Endodermal cell (in vitro differentiated cells): ENCODE data around the gene FAM149B1. TPM values are rescaled to one million over a fixed set of nuclear protein-coding genes. Genes with fewer than 3 reads are reported as not detected.

Experiments
- DNase-seq: peaks from one replicate; pipeline ENCODE4 v3.0.0-alpha.2; 2017
- H3K27ac ChIP-seq: 2 replicates; pipeline ENCODE4 v1.5.1; 2013; ENCODE audit warnings: mild to moderate bottlenecking, low read depth, low read length, moderate library complexity
- H3K27me3 ChIP-seq: 2 replicates; pipeline ENCODE4 v1.6.1; 2013; ENCODE audit warnings: mild to moderate bottlenecking, low read length, moderate library complexity; ENCODE audit not compliant: insufficient read depth, control insufficient read depth, poor library complexity, severe bottlenecking
- H3K36me3 ChIP-seq: 2 replicates; pipeline ENCODE4 v1.7.0; 2013; ENCODE audit warnings: mild to moderate bottlenecking, low read length, moderate library complexity; ENCODE audit not compliant: control insufficient read depth, insufficient read depth
- H3K4me1 ChIP-seq: one replicate; pipeline ENCODE4 v1.7.0; 2013; ENCODE audit warnings: low read length; ENCODE audit not compliant: control insufficient read depth, insufficient read depth
- H3K4me3 ChIP-seq: 2 replicates; pipeline ENCODE4 v1.5.1; 2013; ENCODE audit warnings: mild to moderate bottlenecking, low read length, moderate library complexity
- H3K9ac ChIP-seq: 2 replicates; pipeline ENCODE4 v1.6.1; 2013; ENCODE audit warnings: mild to moderate bottlenecking, low read length, moderate library complexity; ENCODE audit not compliant: poor library complexity, severe bottlenecking; ENCODE audit errors: extremely low read depth
- H3K9me3 ChIP-seq: 2 replicates; pipeline ENCODE4 v1.6.1; 2013; ENCODE audit warnings: mild to moderate bottlenecking, low read length, moderate library complexity; ENCODE audit not compliant: control insufficient read depth
- H3K27ac Mint-ChIP-seq: 2 replicates; pipeline ENCODE4 v1.8.0; 2020; ENCODE audit warnings: mixed read lengths
- H3K27me3 Mint-ChIP-seq: 2 replicates; pipeline ENCODE4 v1.8.0; 2021; ENCODE audit warnings: mild to moderate bottlenecking, mixed read lengths; ENCODE audit not compliant: insufficient read depth
- H3K36me3 Mint-ChIP-seq: 2 replicates; pipeline ENCODE4 v1.8.0; 2020; ENCODE audit warnings: low read depth, mixed read lengths
- H3K4me1 Mint-ChIP-seq: 2 replicates; pipeline ENCODE4 v1.8.0; 2020; ENCODE audit warnings: mixed read lengths
- H3K4me3 Mint-ChIP-seq: 2 replicates; pipeline ENCODE4 v1.8.0; 2020; ENCODE audit warnings: mild to moderate bottlenecking, moderate library complexity, mixed read lengths
- H3K9me3 Mint-ChIP-seq: 2 replicates; pipeline ENCODE4 v1.8.0; 2020; ENCODE audit warnings: mild to moderate bottlenecking, mixed read lengths
- WGBS, 2 experiments: methylation state at CpG; one replicate each; pipeline versions ENCODE4 v1.1.5 to v1.1.7; 2013; ENCODE audit warnings: missing lambda C conversion rate in 2 of 2, mixed read lengths in 1 of 2; ENCODE audit not compliant: insufficient coverage in 1 of 2, insufficient read length in 1 of 2; 5-methylcytosine and 5-hydroxymethylcytosine counted together
- total RNA-seq, 2 donors: library from RNA; stranded (reverse); fragmentation: NEBNext Ultra II Directional in 1 of 2; extraction: Animal tissue kit (Norgen Biotek cat#: 25700) in 1 of 2; gene quantifications; 2 replicates in 1 of 2; 3 replicates in 1 of 2; pipeline ENCODE4 v1.2.1, GENCODE V29; 2021
- TF ChIP-seq, protein P1 (sequence below): fragments of 200-600 bp; sonication (generic); conservative IDR thresholded peaks from 2 replicates; pipeline ENCODE4 v1.5.0; 2021; ENCODE audit warnings: antibody characterized with exemption, mild to moderate bottlenecking

Gene FAM149B1
- total RNA-seq, 2 donors from 2014 or later: 29.1 to 29.2 TPM

DNA sequence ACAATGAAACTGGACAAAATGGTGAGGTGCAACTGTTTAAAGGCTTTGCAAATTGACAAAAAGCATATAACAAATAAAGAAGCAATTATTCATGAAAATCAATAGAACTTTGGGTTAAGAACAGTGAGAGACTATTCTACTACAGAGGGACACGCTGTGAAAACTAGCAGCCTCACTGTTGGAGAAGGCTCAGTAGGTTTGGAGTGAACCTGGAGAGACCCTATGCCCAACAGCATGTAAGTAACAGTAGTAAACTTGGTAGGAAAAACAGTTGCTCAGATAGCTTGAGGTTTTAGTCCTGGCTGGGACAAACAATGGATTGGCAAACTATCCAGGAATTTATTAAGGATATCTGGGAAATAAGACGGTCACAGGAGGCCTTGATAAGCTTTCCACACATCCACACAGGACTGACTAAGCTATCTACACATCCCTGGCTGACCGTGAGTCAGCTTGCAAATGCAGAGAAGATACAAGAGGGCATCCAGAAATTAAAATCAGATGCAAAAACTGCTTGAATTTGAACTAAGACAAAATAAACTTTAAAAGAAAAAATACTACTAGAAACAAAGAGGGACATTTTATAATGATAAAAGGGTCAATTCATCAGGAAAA is 15.9 kb downstream of the FAM149B1 start:
- DNase-seq: no peak
- Histone ChIP-seq H3K9me3 (no peaks in the 10 kb centered on the region), H3K36me3 (no peaks in the 10 kb centered on the region), H3K4me1 (peaks cover 7% of the 10 kb centered on the region), H3K4me3 (no peak overlapping the region), H3K27ac (no peak overlapping the region), H3K27me3 (no peaks in the 10 kb centered on the region), H3K9ac (no peak overlapping the region)
- Mint-ChIP-seq H3K36me3 (peaks cover 29% of the 10 kb centered on the region), H3K9me3 (no peaks in the 10 kb centered on the region), H3K27me3 (no peaks in the 10 kb centered on the region), H3K27ac (no peak overlapping the region), H3K4me3 (no peak overlapping the region), H3K4me1 (peaks cover 5% of the 10 kb centered on the region)
- TF ChIP-seq, protein P1, sequence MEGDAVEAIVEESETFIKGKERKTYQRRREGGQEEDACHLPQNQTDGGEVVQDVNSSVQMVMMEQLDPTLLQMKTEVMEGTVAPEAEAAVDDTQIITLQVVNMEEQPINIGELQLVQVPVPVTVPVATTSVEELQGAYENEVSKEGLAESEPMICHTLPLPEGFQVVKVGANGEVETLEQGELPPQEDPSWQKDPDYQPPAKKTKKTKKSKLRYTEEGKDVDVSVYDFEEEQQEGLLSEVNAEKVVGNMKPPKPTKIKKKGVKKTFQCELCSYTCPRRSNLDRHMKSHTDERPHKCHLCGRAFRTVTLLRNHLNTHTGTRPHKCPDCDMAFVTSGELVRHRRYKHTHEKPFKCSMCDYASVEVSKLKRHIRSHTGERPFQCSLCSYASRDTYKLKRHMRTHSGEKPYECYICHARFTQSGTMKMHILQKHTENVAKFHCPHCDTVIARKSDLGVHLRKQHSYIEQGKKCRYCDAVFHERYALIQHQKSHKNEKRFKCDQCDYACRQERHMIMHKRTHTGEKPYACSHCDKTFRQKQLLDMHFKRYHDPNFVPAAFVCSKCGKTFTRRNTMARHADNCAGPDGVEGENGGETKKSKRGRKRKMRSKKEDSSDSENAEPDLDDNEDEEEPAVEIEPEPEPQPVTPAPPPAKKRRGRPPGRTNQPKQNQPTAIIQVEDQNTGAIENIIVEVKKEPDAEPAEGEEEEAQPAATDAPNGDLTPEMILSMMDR: no peak
- 70 to 77% methylated on average over 1 to 3 of the region's 3 CpGs for WGBS, 2 experiments

GRCh38 chr10:73186266-73186665 is 18.3 kb downstream of the FAM149B1 start:
- no peaks in the 10 kb centered on the region for H3K4me1 Mint-ChIP-seq
- H3K9me3 Mint-ChIP-seq: no peaks in the 10 kb centered on the region
- Histone ChIP-seq H3K27ac (no peak overlapping the region), H3K4me3 (no peak overlapping the region), H3K36me3 (no peaks in the 10 kb centered on the region), H3K27me3 (no peaks in the 10 kb centered on the region), H3K9ac (no peak overlapping the region), H3K4me1 (peaks cover 7% of the 10 kb centered on the region), H3K9me3 (no peaks in the 10 kb centered on the region)
- WGBS, 2 experiments: 86% methylated on average over 1 of the region's 1 CpG; no CpG with 5 or more reads in 1 of the 2 experiments
- H3K4me3 Mint-ChIP-seq: no peak overlapping the region
- no peak overlapping the region for H3K27ac Mint-ChIP-seq
- TF ChIP-seq, protein P1: no peak
- H3K36me3 Mint-ChIP-seq: peaks cover 21% of the 10 kb centered on the region
- no peaks in the 10 kb centered on the region for H3K27me3 Mint-ChIP-seq
- DNase-seq: no peak

- DNase-seq: no peak
- Histone ChIP-seq H3K9me3 (no peaks in the 10 kb centered on the region), H3K4me1 (no peaks in the 10 kb centered on the region), H3K27ac (no peak overlapping the region), H3K27me3 (no peaks in the 10 kb centered on the region), H3K4me3 (no peak overlapping the region), H3K9ac (no peak overlapping the region), H3K36me3 (no peaks in the 10 kb centered on the region)
- Mint-ChIP-seq H3K27me3 (no peaks in the 10 kb centered on the region), H3K36me3 (peaks cover 18% of the 10 kb centered on the region), H3K27ac (no peak overlapping the region), H3K9me3 (no peaks in the 10 kb centered on the region), H3K4me1 (no peaks in the 10 kb centered on the region), H3K4me3 (no peak overlapping the region)
- TF ChIP-seq, protein P1: no peak
- 83 to 96% methylated on average over 1 to 5 of the region's 5 CpGs for WGBS, 2 experiments
Observed at GRCh38 chr10:73190188-73190587, 22.3 kb downstream of the FAM149B1 start.
